ENCODE measurements around the gene BRMS1.
"Not testable (repeated sequence)": the region's sequence is repeated elsewhere in the genome, so short reads cannot be mapped to it uniquely, and the experiment has no call there.

GRCh38 chr11:66380264-66380663 lies 35.4 kb upstream of the BRMS1 start:
- TF ChIP-seq CTCF (IDR thresholded peaks at IDR 0.05; ENCODE audit: low read depth, low read length); POLR2A (IDR thresholded peaks at IDR 0.05; ENCODE audit: extremely low read depth, insufficient read length); MYC (IDR thresholded peaks at IDR 0.05; ENCODE audit: low read depth, low read length): not testable (repeated sequence)
- TF ChIP-seq, protein P1, sequence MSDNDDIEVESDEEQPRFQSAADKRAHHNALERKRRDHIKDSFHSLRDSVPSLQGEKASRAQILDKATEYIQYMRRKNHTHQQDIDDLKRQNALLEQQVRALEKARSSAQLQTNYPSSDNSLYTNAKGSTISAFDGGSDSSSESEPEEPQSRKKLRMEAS (IDR thresholded peaks at IDR 0.05; ENCODE audit: low read depth, low read length) = not testable (repeated sequence)
